B cell (primary cell): ENCODE data around the gene KEAP1. TPM values are rescaled to one million over a fixed set of nuclear protein-coding genes. Genes with fewer than 3 reads are reported as not detected.
A peak's percentile ranks its signal among the peaks of the same experiment; 100 is the strongest.

Source experiments
- ATAC-seq: fragments of 200-7000 bp; cut with Tn5 transposase; one replicate; pipeline ENCODE4 v1.10.0; 2021; ENCODE audit warnings: low read depth, mild to moderate bottlenecking, moderate number of reproducible peaks, moderate library complexity
- CTCF ChIA-PET: fragments of 350-600 bp; sonication (Branson Sonifier 250); formaldehyde crosslinking; loops from one replicate; lab custom pipeline; 2021; ENCODE audit warnings: antibody characterized with exemption, inconsistent platforms; lab: Charles Lee
- POLR2A ChIA-PET: fragments of 350-600 bp; sonication (Branson Sonifier 250); formaldehyde crosslinking; loops from one replicate; lab custom pipeline; 2021; ENCODE audit warnings: antibody characterized with exemption; lab: Charles Lee
- DNase-seq: peaks from one replicate; pipeline ENCODE4 v3.0.0; 2013
- H2AFZ ChIP-seq: 2 replicates; pipeline ENCODE4 v1.6.1; 2012; ENCODE audit warnings: mild to moderate bottlenecking, low read depth, low read length; ENCODE audit not compliant: insufficient read depth, poor library complexity, severe bottlenecking
- H3K27ac ChIP-seq, 2 donors: 1 replicate in 1 of 2; 2 replicates in 1 of 2; pipeline ENCODE4 v1.5.1; 2012 to 2013; ENCODE audit warnings: low read length in 2 of 2, mild to moderate bottlenecking in 2 of 2, moderate library complexity in 1 of 2
- H3K27me3 ChIP-seq, 4 experiments: fragments of 200-600 bp in 1 of 4; sonication (generic) in 1 of 4; replicated peaks in 1 of 4; 1 replicate in 2 of 4; 2 replicates in 2 of 4; pipeline versions ENCODE4 v1.6.1 to v1.7.0; 2013 to 2016; ENCODE audit warnings: low read length in 3 of 4, mild to moderate bottlenecking in 2 of 4, mixed read lengths in 1 of 4, moderate library complexity in 1 of 4; ENCODE audit not compliant: insufficient read depth in 4 of 4, control insufficient read depth in 3 of 4; ENCODE audit errors: control extremely low read depth in 1 of 4
- H3K36me3 ChIP-seq, 2 experiments: replicated peaks in 1 of 2; 1 replicate in 1 of 2; 2 replicates in 1 of 2; pipeline versions ENCODE4 v1.6.1 to v1.7.1; 2013; ENCODE audit warnings: low read length in 1 of 2; ENCODE audit not compliant: insufficient read depth in 2 of 2, control insufficient read depth in 1 of 2; ENCODE audit errors: control extremely low read depth in 1 of 2, extremely low read depth in 1 of 2
- H3K4me1 ChIP-seq, 2 donors: fragments of 200-600 bp in 1 of 2; sonication (generic) in 1 of 2; 1 replicate in 1 of 2; 2 replicates in 1 of 2; pipeline versions ENCODE4 v1.5.1 to v1.6.1; 2013 to 2017; ENCODE audit warnings: low read length in 2 of 2; ENCODE audit not compliant: control insufficient read depth in 2 of 2, insufficient read depth in 2 of 2
- H3K4me2 ChIP-seq: replicated peaks from 2 replicates; pipeline ENCODE3; 2012; ENCODE audit warnings: mild to moderate bottlenecking, low read depth, low read length; ENCODE audit not compliant: poor library complexity, severe bottlenecking
- H3K4me3 ChIP-seq, 5 experiments: fragments of 200-600 bp in 1 of 5; sonication (generic) in 1 of 5; 1 replicate in 3 of 5; 2 replicates in 2 of 5; pipeline versions ENCODE4 v1.5.1 to v1.7.0; 2011 to 2016; ENCODE audit warnings: low read length in 4 of 5, mild to moderate bottlenecking in 4 of 5, low read depth in 2 of 5, control low read depth in 1 of 5, moderate library complexity in 1 of 5; ENCODE audit not compliant: insufficient read depth in 1 of 5; ENCODE audit errors: control extremely low read depth in 1 of 5, extremely low read depth in 1 of 5
- H3K79me2 ChIP-seq: fragments of 200-600 bp; sonication (generic); one replicate; pipeline ENCODE4 v1.6.0; 2016; ENCODE audit warnings: low read length; ENCODE audit not compliant: control insufficient read depth, insufficient read depth
- H3K9ac ChIP-seq: fragments of 200-600 bp; sonication (generic); 2 replicates; pipeline ENCODE4 v1.6.1; 2017; ENCODE audit warnings: mild to moderate bottlenecking, low read length, moderate library complexity
- H3K9me3 ChIP-seq, 3 donors: one replicate each; pipeline versions ENCODE4 v1.6.1 to v1.7.1; 2013; ENCODE audit warnings: low read length in 2 of 3; ENCODE audit not compliant: control insufficient read depth in 2 of 3, insufficient read depth in 1 of 3; ENCODE audit errors: control extremely low read depth in 1 of 3
- H4K20me1 ChIP-seq: 2 replicates; pipeline ENCODE4 v1.6.0; 2012; ENCODE audit warnings: mild to moderate bottlenecking, low read length; ENCODE audit not compliant: insufficient read depth, control insufficient read depth, poor library complexity, severe bottlenecking
- H3K27ac Mint-ChIP-seq: one replicate; pipeline ENCODE4 v1.8.0; 2021; ENCODE audit warnings: mixed read lengths
- H3K27me3 Mint-ChIP-seq: one replicate; pipeline ENCODE4 v1.8.0; 2021; ENCODE audit warnings: mixed read lengths
- H3K4me1 Mint-ChIP-seq: one replicate; pipeline ENCODE4 v1.8.0; 2021; ENCODE audit warnings: mixed read lengths
- H3K4me3 Mint-ChIP-seq: one replicate; pipeline ENCODE4 v1.8.0; 2021; ENCODE audit warnings: mixed read lengths
- H3K9me3 Mint-ChIP-seq: one replicate; pipeline ENCODE4 v1.8.0; 2022; ENCODE audit warnings: mixed read lengths; ENCODE audit not compliant: insufficient read depth
- CTCF ChIP-seq: fragments of 200-600 bp; IDR thresholded peaks from one replicate; pipeline ENCODE4 v1.8.0; 2022; ENCODE audit warnings: antibody characterized with exemption, mild to moderate bottlenecking
- EZH2 ChIP-seq: IDR thresholded peaks from 2 replicates; pipeline ENCODE4 v1.6.1; 2012; ENCODE audit warnings: borderline replicate concordance, low read depth, mild to moderate bottlenecking, moderate library complexity, low read length; ENCODE audit not compliant: insufficient read depth, poor library complexity, severe bottlenecking
- WGBS: methylation state at CpG from one replicate; pipeline ENCODE4 v1.1.5; 2013; ENCODE audit warnings: missing lambda C conversion rate; ENCODE audit not compliant: insufficient coverage; 5-methylcytosine and 5-hydroxymethylcytosine counted together
- intact Hi-C: fragments of 100-400 bp; cut with micrococcal nuclease; formaldehyde crosslinking; loops from one replicate; pipeline ENCODE4 v1.10.0; 2022
- polyA plus RNA-seq: library from polyadenylated mRNA; depleted of rRNA; stranded (reverse); fragments of >200 nt; gene quantifications from 2 replicates; pipeline ENCODE4 v1.2.3, GENCODE V29; 2012
- total RNA-seq, 2 donors: library from RNA; stranded (reverse); fragments of 120-200 nt in 1 of 2; gene quantifications; 1 replicate in 1 of 2; 2 replicates in 1 of 2; pipeline versions ENCODE4 v1.2.3 to v1.2.4, GENCODE V29; 2013 to 2022

The KEAP1 gene
- total and polyA plus RNA-seq, 2 donors (not counting 1 experiment from before 2014, with no cell fraction given): 17.7 to 27.0 TPM

- intact Hi-C loops: loop anchor here (5.0 kb wide), 2 partner anchors 73 to 98 kb away; partner anchors contain the start of gene CDC37
- H3K4me1 ChIP-seq: peaks cover 6 to 15% of the 10 kb centered on the region in 2 donors
- H3K9me3 ChIP-seq: no peaks in the 10 kb centered on the region
- peaks cover 0 to 10% of the 10 kb centered on the region in 2 experiments for H3K36me3 ChIP-seq
- no peaks in the 10 kb centered on the region for H3K27me3 Mint-ChIP-seq
- H3K27ac ChIP-seq: no peak overlapping the region
- 100% methylated on average over 2 of the region's 2 CpGs for WGBS
- H3K4me3 ChIP-seq: no peak overlapping the region
- no peak overlapping the region for H3K9ac ChIP-seq
- no peaks in the 10 kb centered on the region for H3K9me3 Mint-ChIP-seq
- H2AFZ ChIP-seq: no peak overlapping the region
- ATAC-seq (no peak), DNase-seq (no peak)
- peaks cover 20% of the 10 kb centered on the region for H3K4me1 Mint-ChIP-seq
- ChIA-PET POLR2A (interaction anchor here (0.7 kb wide), 1 partner anchor 9 kb away, joined by 8 read pairs; no protein-coding TSS in a partner anchor), CTCF (interaction anchor here (0.7 kb wide), 1 partner anchor 162 kb away, joined by 3 read pairs; no protein-coding TSS in a partner anchor)
- peaks cover 33% of the 10 kb centered on the region for H3K79me2 ChIP-seq
- peak overlapping the region; percentile 67 for H3K4me3 Mint-ChIP-seq
- no peak for TF ChIP-seq CTCF
- TF ChIP-seq EZH2: no peak
- no peaks in the 10 kb centered on the region for H3K27me3 ChIP-seq
- no peak overlapping the region for H3K27ac Mint-ChIP-seq
- no peaks in the 10 kb centered on the region for H4K20me1 ChIP-seq
- no peak overlapping the region for H3K4me2 ChIP-seq
Measured at GRCh38 chr19:10500247-10500592, 2.9 kb downstream of the KEAP1 start.

GRCh38 chr19:10499550-10500246 lies 3.5 kb downstream of the KEAP1 start:
- H3K4me1 ChIP-seq: peaks cover 6 to 15% of the 10 kb centered on the region in 2 donors
- POLR2A ChIA-PET: interaction anchor here (0.7 kb wide), 1 partner anchor 9 kb away, joined by 8 read pairs; no protein-coding TSS in a partner anchor
- H3K79me2 ChIP-seq: peaks cover 33% of the 10 kb centered on the region

More at GRCh38 chr19:10499550-10500246, 3.5 kb downstream of the KEAP1 start:
- Histone ChIP-seq H3K27me3 (no peaks in the 10 kb centered on the region), H2AFZ (no peak overlapping the region), H4K20me1 (no peaks in the 10 kb centered on the region), H3K27ac (no peak overlapping the region), H3K9ac (no peak overlapping the region), H3K36me3 (peaks cover 0 to 13% of the 10 kb centered on the region in 2 experiments), H3K4me3 (no peak overlapping the region), H3K9me3 (no peaks in the 10 kb centered on the region), H3K4me2 (no peak overlapping the region)
- H3K4me1 Mint-ChIP-seq: peaks cover 20% of the 10 kb centered on the region
- no peak for ATAC-seq
- no peak for DNase-seq
- H3K27ac Mint-ChIP-seq: no peak overlapping the region
- TF ChIP-seq EZH2 (no peak), CTCF (no peak)
- WGBS: 98% methylated on average over 24 of the region's 24 CpGs
- CTCF ChIA-PET: interaction anchor here (0.7 kb wide), 1 partner anchor 161 kb away, joined by 3 read pairs; no protein-coding TSS in a partner anchor
- intact Hi-C loops: loop anchor here (5.0 kb wide), 2 partner anchors 72 to 97 kb away; partner anchors contain the start of gene CDC37
- peak overlapping the region; percentile 67 for H3K4me3 Mint-ChIP-seq
- no peaks in the 10 kb centered on the region for H3K9me3 Mint-ChIP-seq
- H3K27me3 Mint-ChIP-seq: no peaks in the 10 kb centered on the region
